HG03575 (cell line): ENCODE data around the gene HCN3.
"Not testable (repeated sequence)": the region's sequence is repeated elsewhere in the genome, so short reads cannot be mapped to it uniquely, and the experiment has no call there.

ENCODE experiments used
- ATAC-seq: cut with Tn5 transposase; IDR thresholded peaks from one replicate; pipeline ENCODE4 v1.9.1; 2021; ENCODE audit not compliant: unreplicated experiment, insufficient number of reproducible peaks, low FRiP score; ENCODE audit errors: extremely low read depth

Gene HCN3

GRCh38 chr1:155277902-155278688 lies 832 bp downstream of the HCN3 start:
- ATAC-seq, result no peak

- no peak for ATAC-seq
Observed at GRCh38 chr1:155278689-155279160, 1.5 kb downstream of the HCN3 start.

- no peak for ATAC-seq
Observed at GRCh38 chr1:155279268-155279667, 2.0 kb downstream of the HCN3 start.

GRCh38 chr1:155282488-155283091 lies 5.3 kb downstream of the HCN3 start:
- no peak for ATAC-seq

GRCh38 chr1:155284476-155284875 lies 7.2 kb downstream of the HCN3 start:
- ATAC-seq, result no peak

GRCh38 chr1:155285063-155285462 lies 7.8 kb downstream of the HCN3 start:
- ATAC-seq, result no peak

- ATAC-seq, result no peak
Observed at GRCh38 chr1:155285631-155286044, 8.4 kb downstream of the HCN3 start.

GRCh38 chr1:155286544-155286943 lies 9.3 kb downstream of the HCN3 start:
- ATAC-seq, result no peak

GRCh38 chr1:155287987-155288543 lies 10.8 kb downstream of the HCN3 start:
- no peak for ATAC-seq

GRCh38 chr1:155291006-155291405 lies 13.7 kb downstream of the HCN3 start:
- ATAC-seq, result not testable (repeated sequence)

GRCh38 chr1:155293086-155293749 lies 16.0 kb downstream of the HCN3 start:
- ATAC-seq, result no peak

- no peak for ATAC-seq
Observed at GRCh38 chr1:155294520-155295182, 17.4 kb downstream of the HCN3 start.

GRCh38 chr1:155295183-155295941 lies 18.1 kb downstream of the HCN3 start:
- ATAC-seq, result no peak

- ATAC-seq, result no peak
Observed at GRCh38 chr1:155295942-155296267, 18.6 kb downstream of the HCN3 start.

GRCh38 chr1:155296661-155297060 lies 19.4 kb downstream of the HCN3 start:
- ATAC-seq, result no peak

- no peak for ATAC-seq
Observed at GRCh38 chr1:155297384-155297783, 20.1 kb downstream of the HCN3 start.

- ATAC-seq, result no peak
Observed at GRCh38 chr1:155300024-155300423, 22.8 kb downstream of the HCN3 start.

GRCh38 chr1:155300553-155301329 lies 23.5 kb downstream of the HCN3 start:
- no peak for ATAC-seq
